Activated naive CD4-positive, alpha-beta T cell treated with Interleukin-2 at 50 U/mL for 16 hours (primary cell): Measurements from ENCODE around the gene TEKTIP1.
"Not testable (repeated sequence)": the region's sequence is repeated elsewhere in the genome, so short reads cannot be mapped to it uniquely, and the experiment has no call there.

Experiments used
- DNase-seq: peaks from one replicate; pipeline ENCODE4 v3.0.0-alpha.2; 2020

The TEKTIP1 gene

GRCh38 chr19:3524078-3524842 is 14.7 kb upstream of the TEKTIP1 start:
- DNase-seq = no peak

GRCh38 chr19:3524904-3525451 is 14.0 kb upstream of the TEKTIP1 start:
- DNase-seq = no peak

GRCh38 chr19:3526507-3527237 is 12.3 kb upstream of the TEKTIP1 start:
- DNase-seq = no peak

GRCh38 chr19:3527238-3527910 is 11.6 kb upstream of the TEKTIP1 start:
- DNase-seq = no peak

GRCh38 chr19:3528080-3528479 is 10.9 kb upstream of the TEKTIP1 start:
- no peak for DNase-seq

GRCh38 chr19:3528539-3529211 is 10.3 kb upstream of the TEKTIP1 start:
- no peak for DNase-seq

- not testable (repeated sequence) for DNase-seq
Observed at GRCh38 chr19:3529299-3529698, 9.7 kb upstream of the TEKTIP1 start.

- DNase-seq = no peak
Observed at GRCh38 chr19:3530389-3530788, 8.6 kb upstream of the TEKTIP1 start.

- DNase-seq = no peak
Observed at GRCh38 chr19:3531716-3532115, 7.3 kb upstream of the TEKTIP1 start.

GRCh38 chr19:3532154-3532786 is 6.7 kb upstream of the TEKTIP1 start:
- no peak for DNase-seq

GRCh38 chr19:3533033-3533432 is 5.9 kb upstream of the TEKTIP1 start:
- no peak for DNase-seq

- no peak for DNase-seq
Observed at GRCh38 chr19:3533563-3534216, 5.3 kb upstream of the TEKTIP1 start.

GRCh38 chr19:3534375-3535234 is 4.4 kb upstream of the TEKTIP1 start:
- DNase-seq = no peak

GRCh38 chr19:3535235-3535535 is 3.8 kb upstream of the TEKTIP1 start:
- DNase-seq = no peak

- no peak for DNase-seq
Observed at GRCh38 chr19:3535563-3535965, 3.4 kb upstream of the TEKTIP1 start.

- no peak for DNase-seq
Observed at GRCh38 chr19:3535981-3536380, 3.0 kb upstream of the TEKTIP1 start.

- DNase-seq = no peak
Observed at GRCh38 chr19:3536429-3537100, 2.4 kb upstream of the TEKTIP1 start.

GRCh38 chr19:3537101-3537437 is 1.9 kb upstream of the TEKTIP1 start:
- DNase-seq = no peak

- DNase-seq = no peak
Observed at GRCh38 chr19:3537438-3538240, 1.3 kb upstream of the TEKTIP1 start.
